Lower leg skin (tissue), 4 donors: ENCODE data around the gene CHST15. TPM values are rescaled to one million over a fixed set of nuclear protein-coding genes. Genes with fewer than 3 reads are reported as not detected.

Source experiments
- DNase-seq, 2 donors: peaks; one replicate each; pipeline ENCODE4 v3.0.0-alpha.2; 2019; ENCODE audit warnings: low spot score in 2 of 2
- H3K4me3 ChIP-seq: fragments of 200-600 bp; sonication (generic); 2 replicates; pipeline ENCODE4 v1.5.1; 2017; ENCODE audit warnings: mild to moderate bottlenecking, low read depth; ENCODE audit not compliant: poor library complexity, severe bottlenecking
- POLR2A ChIP-seq, 2 donors: fragments of 450-650 bp; IDR thresholded peaks; one replicate each; pipeline ENCODE4 v1.6.1; 2016 to 2017; ENCODE audit warnings: antibody characterized with exemption in 2 of 2, mild to moderate bottlenecking in 1 of 2, moderate library complexity in 1 of 2
- WGBS, 2 donors: methylation state at CpG; one replicate each; pipeline ENCODE4 v1.1.5; 2018; 5-methylcytosine and 5-hydroxymethylcytosine counted together
- intact Hi-C: fragments of 100-400 bp; cut with DNase I; formaldehyde crosslinking; loops from one replicate; pipeline ENCODE4 v1.15.0; 2023; ENCODE audit warnings: low total_unique reads
- total RNA-seq, 4 donors: library from RNA; depleted of rRNA; stranded (reverse); fragments of >200 nt; gene quantifications; one replicate each; pipeline ENCODE4 v1.1.0, GENCODE V29; 2016
- TF ChIP-seq, protein P1 (sequence below), 3 donors: fragments of 450-650 bp; IDR thresholded peaks; one replicate each; pipeline ENCODE4 v1.5.1; 2016; ENCODE audit warnings: antibody characterized with exemption in 3 of 3, mild to moderate bottlenecking in 3 of 3, moderate library complexity in 2 of 3

Gene CHST15
- total RNA-seq, 4 donors from 2014 or later = 17.6 to 29.8 (median 19.4) TPM

DNA sequence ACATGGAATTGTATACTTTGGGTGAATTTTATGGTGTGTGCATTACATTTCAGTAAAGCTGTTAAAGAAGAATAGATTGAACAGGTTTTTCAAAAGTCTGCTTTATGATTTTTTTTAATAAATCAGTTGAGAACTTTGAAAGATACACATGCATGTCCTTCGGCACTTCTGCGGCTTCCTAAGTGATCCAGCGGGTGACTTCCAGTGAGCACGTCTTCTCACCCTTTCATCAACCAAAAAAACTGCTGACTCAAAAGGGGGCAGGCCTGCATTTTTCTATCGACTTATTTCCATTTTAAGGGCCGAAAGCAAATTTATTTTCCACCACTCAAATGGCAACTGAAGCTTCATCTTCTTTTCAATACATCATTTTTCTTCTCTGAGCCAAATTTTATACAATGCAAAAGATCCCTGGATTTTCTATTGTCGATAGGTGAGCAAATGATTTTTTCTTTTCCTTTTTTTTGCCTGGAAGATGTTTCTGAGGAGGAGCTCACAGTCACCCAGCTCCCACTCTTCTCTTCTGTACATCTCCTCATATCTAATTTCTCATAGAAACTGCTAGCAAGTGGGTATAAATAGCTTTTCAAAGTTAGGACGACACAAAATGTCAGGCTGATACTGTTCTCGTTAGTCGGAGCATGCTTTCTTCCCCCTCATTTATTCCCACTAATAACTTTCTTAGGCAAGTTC lies 10.2 kb downstream of the CHST15 start:
- WGBS, 2 donors = 79 to 83% methylated on average over 10 of the region's 10 CpGs
- no peak for DNase-seq
- intact Hi-C loops = no loop called here
- H3K4me3 ChIP-seq = no peak overlapping the region
- TF ChIP-seq, protein P1, sequence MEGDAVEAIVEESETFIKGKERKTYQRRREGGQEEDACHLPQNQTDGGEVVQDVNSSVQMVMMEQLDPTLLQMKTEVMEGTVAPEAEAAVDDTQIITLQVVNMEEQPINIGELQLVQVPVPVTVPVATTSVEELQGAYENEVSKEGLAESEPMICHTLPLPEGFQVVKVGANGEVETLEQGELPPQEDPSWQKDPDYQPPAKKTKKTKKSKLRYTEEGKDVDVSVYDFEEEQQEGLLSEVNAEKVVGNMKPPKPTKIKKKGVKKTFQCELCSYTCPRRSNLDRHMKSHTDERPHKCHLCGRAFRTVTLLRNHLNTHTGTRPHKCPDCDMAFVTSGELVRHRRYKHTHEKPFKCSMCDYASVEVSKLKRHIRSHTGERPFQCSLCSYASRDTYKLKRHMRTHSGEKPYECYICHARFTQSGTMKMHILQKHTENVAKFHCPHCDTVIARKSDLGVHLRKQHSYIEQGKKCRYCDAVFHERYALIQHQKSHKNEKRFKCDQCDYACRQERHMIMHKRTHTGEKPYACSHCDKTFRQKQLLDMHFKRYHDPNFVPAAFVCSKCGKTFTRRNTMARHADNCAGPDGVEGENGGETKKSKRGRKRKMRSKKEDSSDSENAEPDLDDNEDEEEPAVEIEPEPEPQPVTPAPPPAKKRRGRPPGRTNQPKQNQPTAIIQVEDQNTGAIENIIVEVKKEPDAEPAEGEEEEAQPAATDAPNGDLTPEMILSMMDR (IDR thresholded peaks at IDR 0.05) = no peak
- no peak for TF ChIP-seq POLR2A (IDR thresholded peaks at IDR 0.05)

DNA sequence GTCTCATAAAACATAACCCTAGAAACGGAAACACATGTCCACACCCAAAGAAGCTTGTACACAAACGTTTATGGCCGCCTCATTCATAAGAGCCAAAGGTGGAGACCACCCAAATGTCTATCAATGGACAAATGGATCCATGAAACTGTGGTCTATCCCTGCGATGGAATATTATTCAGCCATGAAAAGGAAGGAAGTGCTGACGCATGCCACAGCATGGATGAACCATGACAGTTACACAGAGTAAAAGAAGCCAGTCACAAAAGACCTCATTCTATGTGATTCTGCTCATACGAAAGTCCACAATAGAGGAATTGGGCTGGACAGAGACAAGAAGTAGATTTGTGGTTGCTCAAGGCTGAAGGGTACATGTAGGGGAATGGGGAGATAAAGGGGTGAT lies 10.8 kb downstream of the CHST15 start:
- H3K4me3 ChIP-seq = no peak overlapping the region
- 82 to 91% methylated on average over 6 of the region's 6 CpGs for WGBS, 2 donors
- TF ChIP-seq, protein P1 (IDR thresholded peaks at IDR 0.05) = no peak
- no peak for TF ChIP-seq POLR2A (IDR thresholded peaks at IDR 0.05)
- DNase-seq = no peak
- intact Hi-C loops = no loop called here

DNA sequence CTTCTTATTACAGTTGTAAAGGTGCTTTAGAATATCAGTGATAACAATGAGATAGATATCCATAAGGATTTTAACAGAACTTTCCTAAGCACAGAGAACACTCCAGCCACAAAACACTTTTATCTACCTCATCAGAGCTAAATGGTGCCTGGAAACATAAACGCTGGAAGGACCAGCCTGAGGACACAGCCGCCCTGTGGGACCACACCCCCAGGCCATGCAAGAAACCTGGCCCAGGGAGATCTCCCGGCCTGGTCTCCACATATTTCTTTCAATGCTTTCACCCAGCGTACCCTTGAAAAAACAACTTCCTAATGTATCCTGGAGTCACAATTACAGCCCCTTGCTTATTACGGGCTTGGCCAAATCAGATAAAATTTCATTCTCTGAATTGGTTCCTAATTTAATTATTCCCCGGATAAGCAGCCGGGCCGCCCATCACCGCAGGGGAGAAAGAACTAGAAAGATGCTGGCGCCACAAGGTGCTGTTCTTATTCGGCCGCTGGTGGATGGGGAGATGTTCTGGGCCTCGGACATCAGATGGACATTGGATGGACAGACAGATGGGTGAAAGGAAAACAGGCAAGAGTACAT lies 11.8 kb downstream of the CHST15 start:
- intact Hi-C loops = no loop called here
- no peak for DNase-seq
- WGBS, 2 donors = 67 to 70% methylated on average over 13 of the region's 13 CpGs
- no peak overlapping the region for H3K4me3 ChIP-seq
- TF ChIP-seq, protein P1 (IDR thresholded peaks at IDR 0.05) = no peak
- TF ChIP-seq POLR2A (IDR thresholded peaks at IDR 0.05) = no peak

DNA sequence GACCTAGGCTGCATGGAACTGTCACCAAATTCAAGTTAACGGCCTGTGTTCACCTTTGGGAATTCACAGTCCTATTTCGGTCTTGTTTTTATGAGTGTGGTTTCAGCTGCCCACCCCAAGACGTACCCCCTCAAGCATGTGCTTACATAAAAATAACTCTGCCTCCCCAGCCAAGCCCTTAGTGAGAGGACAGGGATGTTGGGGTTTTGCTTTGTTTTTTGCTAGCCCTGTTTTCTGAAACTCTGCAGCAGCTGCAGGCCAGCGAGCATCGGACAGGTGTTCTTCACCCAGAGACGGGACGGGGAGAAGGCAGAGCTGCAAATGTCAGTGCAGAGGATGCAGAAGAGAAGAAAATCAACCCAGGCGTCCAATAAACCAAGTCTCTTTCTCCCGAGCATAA lies 13.5 kb downstream of the CHST15 start:
- TF ChIP-seq, protein P1 (IDR thresholded peaks at IDR 0.05) = no peak
- no peak for TF ChIP-seq POLR2A (IDR thresholded peaks at IDR 0.05)
- intact Hi-C loops = no loop called here

DNA sequence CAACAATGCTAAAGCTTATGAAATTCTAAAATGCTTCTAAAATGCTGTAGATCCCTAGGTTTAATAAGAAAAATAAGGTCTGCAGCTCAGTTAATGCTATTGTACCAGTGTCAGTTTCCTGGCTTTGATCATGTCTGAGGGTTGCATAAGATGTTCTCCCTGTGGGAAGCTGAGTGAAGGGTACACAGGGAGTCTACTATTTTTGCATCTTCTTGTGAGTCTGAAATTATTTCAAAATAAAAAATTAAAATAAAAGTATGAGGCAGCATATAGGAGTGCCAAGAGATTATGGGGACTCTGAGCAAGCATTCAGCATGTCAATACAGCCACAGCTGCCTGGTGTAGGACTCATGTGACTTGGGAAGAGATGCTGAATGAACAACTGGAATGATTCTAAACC lies 14.7 kb downstream of the CHST15 start:
- TF ChIP-seq, protein P1 (IDR thresholded peaks at IDR 0.05) = no peak
- TF ChIP-seq POLR2A (IDR thresholded peaks at IDR 0.05) = no peak
- intact Hi-C loops = no loop called here
- DNase-seq = no peak
- no peak overlapping the region for H3K4me3 ChIP-seq

More for the DNA sequence above, 13.5 kb downstream of the CHST15 start:
- H3K4me3 ChIP-seq = no peak overlapping the region
- WGBS, 2 donors = 87 to 92% methylated on average over 9 of the region's 9 CpGs
- DNase-seq = no peak
